Measurements from ENCODE around the gene ZMYND10.

DNA sequence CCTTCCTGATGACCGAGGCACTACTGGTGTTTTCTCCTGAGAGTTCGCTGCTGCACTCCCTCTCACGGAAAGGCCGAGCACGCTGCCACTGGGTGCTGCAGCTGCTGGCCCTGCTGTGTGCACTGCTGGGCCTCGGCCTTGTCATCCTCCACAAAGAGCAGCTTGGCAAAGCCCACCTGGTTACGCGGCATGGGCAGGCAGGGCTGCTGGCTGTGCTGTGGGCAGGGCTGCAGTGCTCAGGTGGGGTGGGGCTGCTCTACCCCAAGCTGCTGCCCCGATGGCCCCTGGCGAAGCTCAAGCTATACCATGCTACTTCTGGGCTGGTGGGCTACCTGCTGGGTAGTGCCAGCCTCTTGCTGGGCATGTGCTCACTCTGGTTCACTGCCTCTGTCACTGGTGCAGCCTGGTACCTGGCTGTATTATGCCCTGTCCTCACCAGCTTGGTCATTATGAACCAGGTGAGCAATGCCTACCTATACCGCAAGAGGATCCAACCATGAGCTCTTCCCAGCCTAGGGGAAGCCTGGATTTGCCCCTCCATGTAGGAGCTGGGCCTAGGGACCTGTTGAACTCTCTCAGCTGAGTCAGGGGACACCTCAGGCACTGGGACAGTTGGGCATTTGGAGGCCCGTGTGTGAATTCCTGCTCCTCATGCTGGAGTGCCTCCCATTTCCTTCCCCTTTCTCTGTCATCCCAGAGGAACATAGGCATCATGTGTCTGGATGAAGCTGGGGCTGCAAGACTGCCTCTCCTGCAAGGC is 7.9 kb upstream of the ZMYND10 start:
- TF ChIP-seq, protein P1, sequence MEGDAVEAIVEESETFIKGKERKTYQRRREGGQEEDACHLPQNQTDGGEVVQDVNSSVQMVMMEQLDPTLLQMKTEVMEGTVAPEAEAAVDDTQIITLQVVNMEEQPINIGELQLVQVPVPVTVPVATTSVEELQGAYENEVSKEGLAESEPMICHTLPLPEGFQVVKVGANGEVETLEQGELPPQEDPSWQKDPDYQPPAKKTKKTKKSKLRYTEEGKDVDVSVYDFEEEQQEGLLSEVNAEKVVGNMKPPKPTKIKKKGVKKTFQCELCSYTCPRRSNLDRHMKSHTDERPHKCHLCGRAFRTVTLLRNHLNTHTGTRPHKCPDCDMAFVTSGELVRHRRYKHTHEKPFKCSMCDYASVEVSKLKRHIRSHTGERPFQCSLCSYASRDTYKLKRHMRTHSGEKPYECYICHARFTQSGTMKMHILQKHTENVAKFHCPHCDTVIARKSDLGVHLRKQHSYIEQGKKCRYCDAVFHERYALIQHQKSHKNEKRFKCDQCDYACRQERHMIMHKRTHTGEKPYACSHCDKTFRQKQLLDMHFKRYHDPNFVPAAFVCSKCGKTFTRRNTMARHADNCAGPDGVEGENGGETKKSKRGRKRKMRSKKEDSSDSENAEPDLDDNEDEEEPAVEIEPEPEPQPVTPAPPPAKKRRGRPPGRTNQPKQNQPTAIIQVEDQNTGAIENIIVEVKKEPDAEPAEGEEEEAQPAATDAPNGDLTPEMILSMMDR (IDR thresholded peaks at IDR 0.05; ENCODE audit: low read depth, low read length, poor library complexity, severe bottlenecking), result no peak
- TF ChIP-seq EZH2phosphoT487 (IDR thresholded peaks at IDR 0.05; ENCODE audit: borderline replicate concordance, low read length), result no peak
